ENCODE results near the gene SEMA6A.

- no peak for TF ChIP-seq POLR2A (IDR thresholded peaks at IDR 0.05)
- no peak for TF ChIP-seq CTCF (IDR thresholded peaks at IDR 0.05)
- no peak for TF ChIP-seq EP300 (IDR thresholded peaks at IDR 0.05; ENCODE audit: low read depth)
Measured at GRCh38 chr5:116498503-116499048, 76.0 kb downstream of the SEMA6A start.

Measured in transverse colon (tissue), 3 donors.